MG63 (cell line): ENCODE results near the gene BTBD6. TPM values are rescaled to one million over a fixed set of nuclear protein-coding genes. Genes with fewer than 3 reads are reported as not detected.

Experiments used
- DNase-seq: peaks from one replicate; pipeline ENCODE4 v3.0.0-alpha.2; 2020
- H3K27me3 ChIP-seq: fragments of 250-450 bp; sonication (Bioruptor Pico); 2 replicates; pipeline ENCODE4 v1.5.1; 2020; ENCODE audit warnings: mild to moderate bottlenecking, moderate library complexity
- H3K36me3 ChIP-seq: fragments of 250-450 bp; sonication (Bioruptor Pico); 2 replicates; pipeline ENCODE4 v1.5.1; 2020; ENCODE audit warnings: mild to moderate bottlenecking, moderate library complexity
- H3K4me3 ChIP-seq: fragments of 250-450 bp; sonication (Bioruptor Pico); 2 replicates; pipeline ENCODE4 v1.5.1; 2020; ENCODE audit warnings: mild to moderate bottlenecking, moderate library complexity
- H3K9me3 ChIP-seq: fragments of 250-450 bp; sonication (Bioruptor Pico); 2 replicates; pipeline ENCODE4 v1.5.1; 2020; ENCODE audit warnings: mild to moderate bottlenecking, moderate library complexity
- total RNA-seq: library from RNA; depleted of rRNA; stranded (reverse); fragments of >200 nt; shearing (Covaris generic); gene quantifications from 2 replicates; pipeline ENCODE4 v1.2.3, GENCODE V29; 2014; ENCODE audit warnings: low replicate concordance

The BTBD6 gene
- total RNA-seq, 1 experiment from 2014 or later: 25.1 TPM

DNA sequence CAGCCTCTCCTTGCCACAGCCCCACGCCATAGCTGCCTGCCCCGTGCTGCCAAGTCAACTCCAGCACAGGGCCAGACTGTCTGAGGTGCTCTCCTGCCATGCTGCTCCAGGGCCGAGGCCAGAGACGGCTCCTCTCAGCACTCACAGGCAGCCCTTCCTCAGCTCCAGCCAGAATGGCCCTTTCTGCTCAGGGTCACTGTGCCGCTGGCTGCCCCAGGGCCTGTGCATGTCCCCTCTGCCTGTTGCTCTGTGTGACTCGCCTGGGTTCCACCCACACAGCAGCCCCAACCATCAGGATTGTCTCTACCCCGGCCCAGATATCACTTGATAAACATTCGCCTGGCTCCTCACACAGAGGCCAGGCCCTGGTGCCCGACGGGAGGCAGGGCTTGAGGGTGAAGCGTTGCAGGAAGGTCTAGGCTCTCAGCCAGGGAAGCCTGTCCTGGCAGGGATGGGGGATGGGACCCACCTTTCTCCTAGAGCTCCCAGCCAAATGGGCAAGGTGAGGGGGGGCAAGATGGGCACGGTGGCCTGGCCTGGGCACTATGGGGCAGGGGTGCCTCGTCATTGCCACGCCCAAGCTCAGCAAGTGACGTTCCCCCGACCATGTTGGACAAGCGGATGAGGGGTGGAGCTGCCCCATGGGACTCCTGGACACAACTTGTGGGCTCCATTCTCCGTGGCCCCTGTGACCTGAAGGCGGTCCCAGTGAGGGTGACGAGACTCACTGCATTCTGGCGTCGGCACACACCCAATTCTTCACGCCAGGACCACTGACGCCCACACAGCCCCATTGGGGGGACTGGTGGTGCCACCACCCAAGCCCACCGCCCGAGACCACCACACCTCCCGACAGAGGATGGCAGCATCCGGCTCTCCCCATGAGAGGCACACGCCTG is 27.4 kb upstream of the BTBD6 start:
- Histone ChIP-seq H3K4me3 (no peak overlapping the region), H3K27me3 (no peaks in the 10 kb centered on the region), H3K9me3 (no peaks in the 10 kb centered on the region), H3K36me3 (no peaks in the 10 kb centered on the region)
- no peak for DNase-seq

- Histone ChIP-seq H3K27me3 (no peaks in the 10 kb centered on the region), H3K36me3 (no peaks in the 10 kb centered on the region), H3K4me3 (no peak overlapping the region), H3K9me3 (no peaks in the 10 kb centered on the region)
- DNase-seq: no peak
Measured at GRCh38 chr14:105221598-105222178, 26.6 kb upstream of the BTBD6 start.

GRCh38 chr14:105223260-105223659 is 25.1 kb upstream of the BTBD6 start:
- DNase-seq: no peak
- no peaks in the 10 kb centered on the region for H3K36me3 ChIP-seq
- H3K27me3 ChIP-seq: no peaks in the 10 kb centered on the region
- no peaks in the 10 kb centered on the region for H3K9me3 ChIP-seq
- no peak overlapping the region for H3K4me3 ChIP-seq

DNA sequence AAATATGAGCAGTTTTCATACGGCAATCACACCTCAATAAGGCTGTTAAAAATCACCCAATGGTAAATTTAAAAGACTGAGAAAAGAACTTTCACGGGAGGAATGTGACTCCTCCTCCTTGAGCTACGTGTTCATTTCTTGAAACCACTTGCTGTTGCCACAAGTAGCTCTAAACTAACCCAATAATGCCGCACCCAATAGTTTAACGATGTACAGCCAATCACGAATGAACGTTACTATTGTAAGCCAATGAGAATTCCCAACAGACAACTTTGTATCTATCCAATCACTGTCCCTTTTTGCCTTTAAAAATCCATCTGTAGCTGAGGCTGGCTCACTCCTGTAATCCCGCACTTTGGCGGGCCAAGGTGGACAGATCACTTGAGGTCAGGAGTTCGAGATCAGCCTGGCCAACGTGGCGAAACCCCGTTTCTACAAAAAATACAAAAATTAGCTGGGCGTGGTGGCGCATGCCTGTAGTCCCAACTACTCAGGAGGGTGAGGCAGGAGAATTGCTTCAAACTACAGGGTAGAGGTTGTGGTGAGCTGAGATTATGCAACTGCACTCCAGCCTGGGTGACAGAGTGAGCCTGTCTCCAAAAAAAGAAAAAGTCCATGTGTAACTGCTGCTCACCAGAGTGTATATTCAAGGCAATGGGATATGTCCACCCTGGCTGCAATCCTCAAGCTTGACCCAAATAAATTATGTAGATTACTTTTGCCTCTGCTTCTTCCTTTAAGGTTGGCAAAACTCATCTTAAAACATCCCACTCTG is 24.4 kb upstream of the BTBD6 start:
- DNase-seq: no peak
- Histone ChIP-seq H3K27me3 (no peaks in the 10 kb centered on the region), H3K4me3 (no peak overlapping the region), H3K36me3 (no peaks in the 10 kb centered on the region), H3K9me3 (no peaks in the 10 kb centered on the region)

DNA sequence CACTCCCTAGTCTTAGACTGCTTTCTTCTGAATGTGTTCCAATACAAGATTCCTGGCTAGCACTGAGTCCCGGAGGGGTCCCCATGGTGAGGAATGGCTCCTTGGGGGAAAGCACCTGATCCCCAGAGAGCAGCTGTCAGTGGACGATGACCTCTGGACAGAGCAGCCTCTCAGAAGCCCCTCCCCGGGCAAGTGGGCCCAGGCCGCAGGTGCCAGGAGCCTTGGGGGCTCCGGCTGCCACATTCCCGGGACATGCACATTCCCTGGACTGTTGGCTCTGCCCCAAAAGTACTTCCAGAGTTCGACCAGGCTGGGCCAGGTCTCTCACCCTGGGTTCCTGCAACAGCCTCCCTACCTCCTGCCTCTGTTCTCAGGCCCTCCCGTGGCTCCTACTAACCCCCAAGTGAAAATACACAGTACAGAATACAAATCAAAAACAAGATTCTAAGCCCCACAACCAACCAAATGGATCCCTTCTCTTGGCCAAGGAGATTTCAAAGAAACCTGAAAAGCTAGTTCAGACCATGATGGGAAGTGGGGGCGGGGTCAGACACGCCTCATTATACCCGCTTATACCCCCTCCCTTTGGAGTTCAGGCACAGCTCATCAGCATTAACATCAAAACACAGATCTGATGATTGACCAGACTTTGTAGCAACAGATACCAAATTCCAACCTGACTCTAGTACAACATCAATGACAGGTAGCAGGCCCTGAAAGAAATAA is 23.3 kb upstream of the BTBD6 start:
- no peaks in the 10 kb centered on the region for H3K9me3 ChIP-seq
- DNase-seq: no peak
- H3K36me3 ChIP-seq: no peaks in the 10 kb centered on the region
- H3K27me3 ChIP-seq: no peaks in the 10 kb centered on the region
- H3K4me3 ChIP-seq: no peak overlapping the region

DNA sequence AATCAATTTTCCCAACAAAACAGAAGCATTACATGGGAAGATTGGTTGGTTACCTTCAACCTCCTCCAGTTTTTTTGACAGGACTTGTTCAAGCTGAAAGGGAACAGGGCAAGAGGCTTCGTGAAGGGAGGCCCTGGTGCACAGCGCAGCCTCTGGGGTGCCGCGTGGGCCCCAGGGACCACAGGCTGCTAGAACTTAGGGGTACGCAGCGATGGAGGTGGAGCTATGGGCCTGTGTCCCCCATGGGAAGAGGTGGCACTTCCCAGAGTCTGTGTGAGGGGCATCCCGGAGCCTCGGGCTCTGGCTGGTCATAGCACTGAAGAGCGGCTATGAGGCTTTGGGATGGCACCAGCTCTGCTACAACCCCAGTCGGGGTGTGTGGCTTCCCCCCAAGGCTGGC is 22.1 kb upstream of the BTBD6 start:
- H3K36me3 ChIP-seq: no peaks in the 10 kb centered on the region

GRCh38 chr14:105227346-105227745 is 21.0 kb upstream of the BTBD6 start:
- Histone ChIP-seq H3K27me3 (no peaks in the 10 kb centered on the region), H3K9me3 (no peaks in the 10 kb centered on the region), H3K36me3 (no peaks in the 10 kb centered on the region), H3K4me3 (no peak overlapping the region)
- DNase-seq: no peak

More for the DNA sequence above, 22.1 kb upstream of the BTBD6 start:
- Histone ChIP-seq H3K9me3 (no peaks in the 10 kb centered on the region), H3K27me3 (no peaks in the 10 kb centered on the region), H3K4me3 (no peak overlapping the region)
- DNase-seq: no peak

GRCh38 chr14:105228562-105228961 is 19.8 kb upstream of the BTBD6 start:
- no peaks in the 10 kb centered on the region for H3K27me3 ChIP-seq
- no peaks in the 10 kb centered on the region for H3K36me3 ChIP-seq
- DNase-seq: no peak
- no peaks in the 10 kb centered on the region for H3K9me3 ChIP-seq
- no peak overlapping the region for H3K4me3 ChIP-seq

GRCh38 chr14:105229099-105229655 is 19.2 kb upstream of the BTBD6 start:
- H3K36me3 ChIP-seq: no peaks in the 10 kb centered on the region
- no peaks in the 10 kb centered on the region for H3K27me3 ChIP-seq
- no peaks in the 10 kb centered on the region for H3K9me3 ChIP-seq
- H3K4me3 ChIP-seq: no peak overlapping the region
- no peak for DNase-seq

DNA sequence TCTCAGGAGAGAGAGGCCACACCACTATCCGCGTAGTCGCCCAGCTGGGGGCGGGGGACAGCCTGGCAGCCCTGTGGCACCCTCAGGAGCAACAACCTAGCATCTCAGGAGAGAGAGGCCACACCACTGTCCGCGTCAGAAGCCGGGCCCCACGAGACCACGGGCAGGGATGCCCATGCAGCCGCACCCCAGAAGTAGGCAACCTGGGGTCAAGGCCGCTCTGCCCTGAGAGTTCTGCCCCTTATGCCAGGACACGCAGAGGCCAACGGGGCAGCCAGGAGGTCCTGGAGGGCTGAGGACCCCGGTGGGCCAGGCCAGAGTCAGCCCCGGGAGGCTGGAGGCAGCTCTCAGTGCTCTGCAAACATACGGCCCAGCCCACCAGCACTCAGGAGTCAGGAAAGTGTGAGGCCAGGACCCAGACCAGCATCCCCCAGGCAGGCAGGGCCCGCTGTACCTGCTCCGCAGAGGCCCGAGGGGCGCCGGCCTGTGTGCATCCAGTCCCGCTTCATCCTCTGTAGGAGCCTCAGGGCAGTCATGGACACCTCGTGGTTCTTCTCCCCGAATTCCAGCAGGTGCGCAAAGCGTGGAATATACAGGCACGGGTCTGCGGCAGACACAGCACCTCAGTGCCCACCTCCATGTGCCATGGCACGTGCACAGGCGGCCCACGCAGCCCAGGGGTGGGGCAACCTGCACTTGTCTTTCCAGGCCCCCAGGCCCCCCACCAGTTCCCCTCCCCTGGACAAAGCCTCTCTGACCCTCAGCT is 7.3 kb upstream of the BTBD6 start:
- DNase-seq: no peak
- Histone ChIP-seq H3K9me3 (no peaks in the 10 kb centered on the region), H3K27me3 (no peaks in the 10 kb centered on the region), H3K4me3 (no peak overlapping the region), H3K36me3 (no peaks in the 10 kb centered on the region)

DNA sequence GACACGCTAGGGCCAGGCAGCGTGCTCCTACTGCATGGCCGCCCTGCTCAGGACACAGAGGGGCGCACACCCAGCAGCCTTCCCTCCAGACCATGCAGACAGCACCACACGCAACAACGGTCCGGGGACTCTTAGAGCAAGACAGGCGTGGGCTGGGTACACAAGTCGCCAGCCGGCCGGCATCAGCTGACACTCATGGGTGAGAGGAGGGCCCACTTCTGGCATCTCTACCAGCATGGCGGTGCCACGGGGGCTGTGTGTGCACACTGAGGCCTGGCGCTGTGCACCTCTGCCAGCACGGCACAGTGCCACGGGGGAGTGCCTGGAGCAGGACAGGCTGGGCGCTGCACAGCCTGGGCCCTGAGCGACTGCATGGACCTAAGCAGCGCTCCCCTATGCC is 6.7 kb upstream of the BTBD6 start:
- Histone ChIP-seq H3K27me3 (no peaks in the 10 kb centered on the region), H3K9me3 (no peaks in the 10 kb centered on the region), H3K36me3 (no peaks in the 10 kb centered on the region), H3K4me3 (no peak overlapping the region)
- DNase-seq: no peak

GRCh38 chr14:105244334-105244733 is 4.0 kb upstream of the BTBD6 start:
- no peak for DNase-seq
- no peaks in the 10 kb centered on the region for H3K9me3 ChIP-seq
- H3K27me3 ChIP-seq: no peaks in the 10 kb centered on the region
- H3K36me3 ChIP-seq: no peaks in the 10 kb centered on the region; the same call in 1 of the 2 replicates
- no peak overlapping the region for H3K4me3 ChIP-seq

- H3K27me3 ChIP-seq: no peaks in the 10 kb centered on the region
- H3K36me3 ChIP-seq: peaks cover 2% of the 10 kb centered on the region; the same call in 1 of the 2 replicates
- H3K9me3 ChIP-seq: no peaks in the 10 kb centered on the region
- no peak for DNase-seq
- H3K4me3 ChIP-seq: no peak overlapping the region
Measured at GRCh38 chr14:105247026-105247425, 1.3 kb upstream of the BTBD6 start.

GRCh38 chr14:105247715-105248367 is 492 bp upstream of the BTBD6 start:
- Histone ChIP-seq H3K36me3 (peaks cover 2% of the 10 kb centered on the region; the same call in 1 of the 2 replicates), H3K4me3 (peak overlapping the region; percentile 42), H3K27me3 (no peaks in the 10 kb centered on the region), H3K9me3 (no peaks in the 10 kb centered on the region)
- DNase-seq: no peak
